ENCODE measurements around the gene WFDC12.

- peak in 1 of 4 experiments; percentile 8 for TF ChIP-seq CTCF (IDR thresholded peaks at IDR 0.05)
- no peak for TF ChIP-seq POLR2A (IDR thresholded peaks at IDR 0.05)
These were observed 26.7 kb downstream of the WFDC12 start for GRCh38 chr20:45097485-45098102.
